Skeletal muscle tissue (tissue), 4 donors: ENCODE measurements around the gene TPD52L2. TPM values are rescaled to one million over a fixed set of nuclear protein-coding genes. Genes with fewer than 3 reads are reported as not detected.
"Not testable (repeated sequence)": the region's sequence is repeated elsewhere in the genome, so short reads cannot be mapped to it uniquely, and the experiment has no call there.

Source experiments
- H3K27ac ChIP-seq: one replicate; pipeline ENCODE4 v1.7.0; 2013; ENCODE audit warnings: mild to moderate bottlenecking, low read depth, low read length, inconsistent platforms
- H3K27me3 ChIP-seq, 3 donors: one replicate each; pipeline ENCODE4 v1.7.0; 2013; ENCODE audit warnings: low read length in 3 of 3; ENCODE audit not compliant: control insufficient read depth in 3 of 3, insufficient read depth in 3 of 3
- H3K36me3 ChIP-seq, 3 donors: one replicate each; pipeline ENCODE4 v1.7.0; 2013; ENCODE audit warnings: low read length in 3 of 3; ENCODE audit not compliant: control insufficient read depth in 3 of 3, insufficient read depth in 3 of 3
- H3K4me1 ChIP-seq, 3 donors: one replicate each; pipeline ENCODE4 v1.7.0; 2013; ENCODE audit warnings: low read length in 3 of 3, mild to moderate bottlenecking in 3 of 3; ENCODE audit not compliant: control insufficient read depth in 3 of 3, insufficient read depth in 3 of 3
- H3K4me3 ChIP-seq, 3 donors: one replicate each; pipeline ENCODE4 v1.7.0; 2013; ENCODE audit warnings: low read length in 3 of 3
- H3K9ac ChIP-seq, 3 donors: one replicate each; pipeline ENCODE4 v1.7.0; 2013; ENCODE audit warnings: low read length in 3 of 3, mild to moderate bottlenecking in 3 of 3, moderate library complexity in 2 of 3, low read depth in 1 of 3
- H3K9me3 ChIP-seq, 3 donors: one replicate each; pipeline ENCODE4 v1.7.0; 2013; ENCODE audit warnings: low read length in 3 of 3; ENCODE audit not compliant: control insufficient read depth in 3 of 3
- total RNA-seq: library from RNA; depleted of rRNA; stranded (reverse); fragments of >200 nt; gene quantifications from one replicate; pipeline ENCODE4 v1.2.3, GENCODE V29; 2014
- donor health status: Osteomylitis.

The TPD52L2 gene
- total RNA-seq, 1 donor from 2014 or later, result 29.2 TPM

GRCh38 chr20:63929071-63929470 is 64.0 kb downstream of the TPD52L2 start:
- Histone ChIP-seq H3K9me3 (no peaks in the 10 kb centered on the region), H3K27me3 (no peaks in the 10 kb centered on the region), H3K36me3 (peaks cover 43 to 50% (median 45%) of the 10 kb centered on the region in 3 donors), H3K4me1 (peaks cover 3 to 7% (median 4%) of the 10 kb centered on the region in 3 donors), H3K4me3 (no peak overlapping the region), H3K9ac (no peak overlapping the region), H3K27ac (no peak overlapping the region)

GRCh38 chr20:63929473-63929883 is 64.4 kb downstream of the TPD52L2 start:
- not testable (repeated sequence) for H3K9ac ChIP-seq, H3K27me3 ChIP-seq, H3K4me1 ChIP-seq, H3K4me3 ChIP-seq, H3K9me3 ChIP-seq, H3K27ac ChIP-seq
- peaks cover 43 to 52% (median 46%) of the 10 kb centered on the region in 3 donors for H3K36me3 ChIP-seq

GRCh38 chr20:63930971-63931553 is 66.0 kb downstream of the TPD52L2 start:
- Histone ChIP-seq H3K27me3 (no peaks in the 10 kb centered on the region), H3K27ac (no peak overlapping the region), H3K4me3 (no peak overlapping the region), H3K9ac (no peak overlapping the region), H3K36me3 (peaks cover 54 to 63% (median 55%) of the 10 kb centered on the region in 3 donors), H3K4me1 (peaks cover 3 to 7% (median 4%) of the 10 kb centered on the region in 3 donors), H3K9me3 (no peaks in the 10 kb centered on the region)

GRCh38 chr20:63931735-63932134 is 66.7 kb downstream of the TPD52L2 start:
- no peak overlapping the region for H3K9ac ChIP-seq
- no peaks in the 10 kb centered on the region for H3K27me3 ChIP-seq
- peaks cover 51 to 63% (median 54%) of the 10 kb centered on the region in 3 donors for H3K36me3 ChIP-seq
- no peak overlapping the region for H3K27ac ChIP-seq
- H3K9me3 ChIP-seq, result no peaks in the 10 kb centered on the region
- peaks cover 3 to 7% (median 4%) of the 10 kb centered on the region in 3 donors for H3K4me1 ChIP-seq
- H3K4me3 ChIP-seq, result no peak overlapping the region

GRCh38 chr20:63932606-63933160 is 67.6 kb downstream of the TPD52L2 start:
- H3K36me3 ChIP-seq, result peaks cover 50 to 61% (median 54%) of the 10 kb centered on the region in 3 donors
- no peaks in the 10 kb centered on the region for H3K9me3 ChIP-seq
- no peak overlapping the region for H3K27ac ChIP-seq
- H3K27me3 ChIP-seq, result no peaks in the 10 kb centered on the region
- no peak overlapping the region for H3K4me3 ChIP-seq
- peaks cover 0 to 3% (median 2%) of the 10 kb centered on the region in 3 donors for H3K4me1 ChIP-seq
- no peak overlapping the region for H3K9ac ChIP-seq

GRCh38 chr20:63933646-63934045 is 68.6 kb downstream of the TPD52L2 start:
- Histone ChIP-seq H3K27ac (no peak overlapping the region), H3K27me3 (no peaks in the 10 kb centered on the region), H3K4me1 (peaks cover 0 to 4% (median 2%) of the 10 kb centered on the region in 3 donors), H3K9ac (no peak overlapping the region), H3K4me3 (no peak overlapping the region), H3K36me3 (peaks cover 44 to 54% (median 49%) of the 10 kb centered on the region in 3 donors), H3K9me3 (no peaks in the 10 kb centered on the region)

GRCh38 chr20:63934271-63935068 is 69.4 kb downstream of the TPD52L2 start:
- Histone ChIP-seq H3K4me1 (peaks cover 0 to 4% (median 2%) of the 10 kb centered on the region in 3 donors), H3K36me3 (peaks cover 37 to 56% (median 46%) of the 10 kb centered on the region in 3 donors), H3K27ac (no peak overlapping the region)

GRCh38 chr20:63935447-63935846 is 70.4 kb downstream of the TPD52L2 start:
- Histone ChIP-seq H3K27me3 (no peaks in the 10 kb centered on the region), H3K36me3 (peaks cover 37 to 55% (median 47%) of the 10 kb centered on the region in 3 donors), H3K4me3 (no peak overlapping the region), H3K4me1 (peaks cover 0 to 4% (median 2%) of the 10 kb centered on the region in 3 donors), H3K27ac (no peak overlapping the region), H3K9me3 (no peaks in the 10 kb centered on the region), H3K9ac (no peak overlapping the region)

More at GRCh38 chr20:63934271-63935068, 69.4 kb downstream of the TPD52L2 start:
- Histone ChIP-seq H3K4me3 (no peak overlapping the region), H3K9me3 (no peaks in the 10 kb centered on the region), H3K27me3 (no peaks in the 10 kb centered on the region), H3K9ac (no peak overlapping the region)

GRCh38 chr20:63937596-63937995 is 72.5 kb downstream of the TPD52L2 start:
- Histone ChIP-seq H3K4me3 (no peak overlapping the region), H3K27me3 (no peaks in the 10 kb centered on the region), H3K9ac (no peak overlapping the region), H3K27ac (no peak overlapping the region), H3K36me3 (peaks cover 26 to 48% (median 37%) of the 10 kb centered on the region in 3 donors), H3K9me3 (no peaks in the 10 kb centered on the region), H3K4me1 (peaks cover 0 to 6% (median 4%) of the 10 kb centered on the region in 3 donors)
